HG03108 (cell line): ENCODE data around the gene MINDY4.

Experiments used
- ATAC-seq: cut with Tn5 transposase; IDR thresholded peaks from one replicate; pipeline ENCODE4 v1.9.1; 2021; ENCODE audit warnings: moderate library complexity; ENCODE audit not compliant: unreplicated experiment

Gene MINDY4

GRCh38 chr7:30849565-30849964, 78.3 kb downstream of the MINDY4 start:
- no peak for ATAC-seq

- no peak for ATAC-seq
Measured at GRCh38 chr7:30850426-30850825, 79.2 kb downstream of the MINDY4 start.

- ATAC-seq = no peak
Measured at GRCh38 chr7:30851651-30852307, 80.6 kb downstream of the MINDY4 start.

- ATAC-seq = no peak
Measured at GRCh38 chr7:30852308-30852684, 81.1 kb downstream of the MINDY4 start.

GRCh38 chr7:30852744-30853288, 81.6 kb downstream of the MINDY4 start:
- no peak for ATAC-seq

- no peak for ATAC-seq
Measured at GRCh38 chr7:30853576-30853975, 82.4 kb downstream of the MINDY4 start.

- ATAC-seq = no peak
Measured at GRCh38 chr7:30855936-30856335, 84.7 kb downstream of the MINDY4 start.

GRCh38 chr7:30858576-30858975, 87.4 kb downstream of the MINDY4 start:
- no peak for ATAC-seq

GRCh38 chr7:30859202-30859939, 88.2 kb downstream of the MINDY4 start:
- no peak for ATAC-seq

- ATAC-seq = no peak
Measured at GRCh38 chr7:30859940-30860496, 88.8 kb downstream of the MINDY4 start.

GRCh38 chr7:30861612-30862011, 90.4 kb downstream of the MINDY4 start:
- ATAC-seq = no peak

GRCh38 chr7:30862995-30863705, 91.9 kb downstream of the MINDY4 start:
- no peak for ATAC-seq

GRCh38 chr7:30863706-30864035, 92.5 kb downstream of the MINDY4 start:
- ATAC-seq = no peak

- ATAC-seq = no peak
Measured at GRCh38 chr7:30864101-30864500, 92.9 kb downstream of the MINDY4 start.

GRCh38 chr7:30865076-30865475, 93.9 kb downstream of the MINDY4 start:
- ATAC-seq = no peak

GRCh38 chr7:30865821-30866220, 94.6 kb downstream of the MINDY4 start:
- ATAC-seq = no peak

- no peak for ATAC-seq
Measured at GRCh38 chr7:30866939-30867338, 95.7 kb downstream of the MINDY4 start.

GRCh38 chr7:30867483-30867882, 96.3 kb downstream of the MINDY4 start:
- no peak for ATAC-seq

GRCh38 chr7:30869794-30870611, 98.8 kb downstream of the MINDY4 start:
- no peak for ATAC-seq

GRCh38 chr7:30870821-30871518, 99.8 kb downstream of the MINDY4 start:
- no peak for ATAC-seq
